Effector CD8-positive, alpha-beta T cell (primary cell): Measurements from ENCODE around the gene SGTA.

Experiments
- DNase-seq: peaks from one replicate; lab custom pipeline; 2025; lab: John Stamatoyannopoulos, UW

The SGTA gene

DNA sequence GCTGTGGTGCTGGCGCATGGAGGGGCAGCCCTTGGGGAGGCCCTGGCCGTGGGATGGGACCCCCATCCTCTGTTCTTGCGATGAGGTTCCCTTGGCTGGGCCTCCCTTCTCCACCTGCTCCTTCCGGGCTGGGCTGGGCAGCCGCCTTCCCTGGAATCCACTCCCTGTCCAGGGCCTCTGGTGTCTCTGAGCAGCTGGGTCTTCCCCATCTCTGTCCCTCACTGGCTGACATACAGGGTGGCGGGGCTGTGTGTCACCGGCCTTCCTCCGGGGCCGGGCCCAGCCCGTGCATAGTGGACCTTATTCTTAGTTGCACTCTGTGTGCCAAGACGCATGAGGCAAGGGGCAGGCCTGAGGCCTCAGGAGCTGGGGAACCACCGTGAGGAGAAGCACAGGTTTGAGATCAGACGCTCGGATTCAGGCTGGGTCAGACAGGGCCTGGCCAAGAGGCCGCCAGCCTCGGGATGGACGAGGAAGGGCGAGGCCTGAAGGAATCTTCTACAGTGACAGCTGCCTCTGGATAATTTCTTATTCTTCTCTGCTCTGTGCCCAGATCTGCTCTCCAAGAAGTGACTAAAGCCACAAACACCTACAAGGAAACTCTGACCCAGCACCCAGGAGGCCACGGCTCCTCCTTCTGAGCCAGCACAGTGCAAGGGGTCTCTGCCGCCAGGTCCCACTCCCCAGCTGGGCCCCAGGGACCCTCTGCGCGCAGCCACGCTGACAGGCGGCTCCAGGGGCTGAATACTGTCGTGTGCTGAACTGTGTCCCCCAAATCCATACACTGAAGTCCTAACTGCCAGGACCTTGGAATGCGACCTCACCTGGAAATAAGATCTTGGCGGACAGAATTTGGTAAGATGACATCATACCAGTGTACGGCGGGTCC, 11.0 kb downstream of the SGTA start:
- DNase-seq = no peak

DNA sequence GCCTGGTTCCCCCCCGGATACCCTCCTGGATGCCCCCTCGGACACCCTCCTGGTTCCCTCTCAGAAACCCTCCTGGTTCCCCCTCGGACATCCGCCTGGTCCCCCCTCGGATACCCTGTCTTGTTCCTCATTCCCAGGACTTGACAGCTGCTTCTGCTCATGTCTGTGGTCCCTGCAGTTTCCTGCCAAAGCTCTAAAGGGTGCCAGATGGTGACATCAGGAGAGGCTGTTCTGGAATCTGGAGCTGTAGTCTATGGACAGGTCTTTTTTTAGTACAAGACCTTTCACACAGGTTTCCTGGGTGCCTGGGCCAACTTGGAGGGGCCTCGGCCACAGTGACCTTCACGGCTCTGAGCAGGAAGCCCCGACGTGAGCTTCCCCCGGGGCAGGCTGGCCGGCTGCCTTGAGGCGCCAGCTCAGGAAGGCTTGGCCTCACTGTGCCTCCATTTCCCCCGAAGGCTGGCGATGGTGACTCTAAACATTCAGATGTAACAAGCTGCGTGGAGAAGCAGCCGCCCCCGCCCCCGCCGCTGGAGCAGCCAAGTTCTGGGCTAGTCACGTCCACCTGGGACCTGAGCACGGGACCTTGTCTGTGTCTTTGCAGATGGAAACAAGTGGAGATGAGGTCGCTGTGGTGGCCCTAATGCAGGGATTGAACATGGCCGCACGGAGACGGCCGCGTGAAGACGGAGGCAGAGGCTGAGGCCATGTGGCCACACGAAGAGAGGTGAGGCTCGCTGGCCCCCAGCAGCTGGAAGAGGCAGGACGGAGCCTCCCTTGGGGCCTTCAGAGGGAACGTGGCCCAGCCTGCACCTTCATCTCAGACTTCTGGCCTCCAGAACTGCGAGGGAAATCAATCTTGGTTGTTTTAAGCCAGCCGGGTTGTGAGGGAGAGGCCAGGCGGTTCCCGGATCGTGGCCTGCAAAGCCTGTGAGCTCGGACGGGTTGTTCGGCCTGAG, 12.7 kb downstream of the SGTA start:
- no peak for DNase-seq

DNA sequence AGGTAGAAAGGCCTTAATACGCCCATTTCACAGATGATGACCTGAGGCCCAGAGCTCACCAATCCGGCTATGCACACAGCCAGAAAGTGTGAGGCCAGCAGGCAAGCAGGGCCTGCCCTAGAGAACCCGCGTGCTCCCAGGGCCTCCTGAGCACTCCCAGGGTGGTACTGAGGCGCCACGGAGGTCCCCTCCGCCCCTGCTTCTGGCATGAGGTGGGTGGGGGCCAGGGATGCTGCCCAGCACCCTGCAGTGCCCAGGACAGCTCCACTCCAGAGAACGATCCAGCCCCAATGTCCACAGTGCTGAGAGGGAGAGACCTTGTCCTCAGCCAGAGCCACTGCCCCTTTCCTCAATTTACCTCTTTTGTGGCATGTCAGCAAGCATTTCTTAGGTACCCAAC, 13.9 kb downstream of the SGTA start:
- no peak for DNase-seq

DNA sequence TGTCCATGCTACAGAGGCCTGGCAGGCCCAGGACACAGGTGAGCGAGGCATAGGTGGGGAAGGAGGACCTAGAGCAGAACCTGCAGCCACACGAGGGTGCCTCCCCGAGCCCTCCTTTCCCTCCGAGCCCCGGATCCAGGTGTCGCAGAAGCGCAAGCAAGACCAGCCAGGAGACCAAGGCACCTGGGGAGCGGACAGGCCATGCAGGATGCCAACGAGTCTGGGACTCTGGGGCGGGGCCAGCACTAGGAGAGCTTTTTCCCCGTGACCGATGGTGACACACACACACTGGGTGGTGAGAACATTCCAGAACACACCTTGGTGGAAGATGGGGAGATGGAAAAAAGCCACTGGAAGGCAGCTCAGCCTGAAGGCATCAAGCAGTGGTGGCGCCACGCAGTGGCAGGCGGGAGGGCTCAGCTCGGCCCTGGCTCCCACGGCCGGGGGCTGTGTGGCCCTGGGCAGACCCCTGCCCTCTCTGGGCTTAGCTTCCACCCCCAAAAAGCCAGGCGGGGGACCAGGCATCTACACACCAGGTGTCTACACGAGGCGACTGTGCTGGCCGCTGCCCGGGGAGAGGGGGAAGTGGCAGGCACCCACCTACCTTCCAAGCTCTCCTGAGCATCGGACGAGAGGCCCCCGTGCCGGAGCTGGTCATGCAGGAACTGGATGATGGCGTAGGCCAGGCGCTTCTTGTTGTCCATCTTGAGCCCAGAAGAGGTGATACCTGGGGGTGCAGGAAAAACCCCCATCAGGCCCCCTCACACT, 14.5 kb downstream of the SGTA start:
- no peak for DNase-seq

DNA sequence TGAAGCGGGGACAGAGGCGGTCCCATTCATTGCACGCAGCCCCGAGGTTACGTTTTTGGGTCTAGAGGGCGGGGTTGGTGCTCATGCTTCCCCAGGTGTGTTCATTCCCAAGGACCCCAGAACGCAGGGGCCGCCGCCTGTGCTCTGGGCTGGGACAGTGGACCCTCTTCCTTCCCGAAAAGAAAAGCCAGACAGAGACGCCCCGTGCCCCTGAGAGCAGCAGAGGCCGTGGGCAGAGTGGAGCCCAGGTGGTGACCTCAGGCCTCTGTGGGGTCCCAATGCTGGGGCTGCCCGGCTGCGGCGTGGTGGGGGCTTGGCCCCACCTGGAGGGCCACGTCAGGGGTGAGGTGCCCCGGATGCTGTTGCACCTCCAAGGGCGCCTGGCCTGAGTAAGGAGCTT, 15.4 kb downstream of the SGTA start:
- DNase-seq = no peak

DNA sequence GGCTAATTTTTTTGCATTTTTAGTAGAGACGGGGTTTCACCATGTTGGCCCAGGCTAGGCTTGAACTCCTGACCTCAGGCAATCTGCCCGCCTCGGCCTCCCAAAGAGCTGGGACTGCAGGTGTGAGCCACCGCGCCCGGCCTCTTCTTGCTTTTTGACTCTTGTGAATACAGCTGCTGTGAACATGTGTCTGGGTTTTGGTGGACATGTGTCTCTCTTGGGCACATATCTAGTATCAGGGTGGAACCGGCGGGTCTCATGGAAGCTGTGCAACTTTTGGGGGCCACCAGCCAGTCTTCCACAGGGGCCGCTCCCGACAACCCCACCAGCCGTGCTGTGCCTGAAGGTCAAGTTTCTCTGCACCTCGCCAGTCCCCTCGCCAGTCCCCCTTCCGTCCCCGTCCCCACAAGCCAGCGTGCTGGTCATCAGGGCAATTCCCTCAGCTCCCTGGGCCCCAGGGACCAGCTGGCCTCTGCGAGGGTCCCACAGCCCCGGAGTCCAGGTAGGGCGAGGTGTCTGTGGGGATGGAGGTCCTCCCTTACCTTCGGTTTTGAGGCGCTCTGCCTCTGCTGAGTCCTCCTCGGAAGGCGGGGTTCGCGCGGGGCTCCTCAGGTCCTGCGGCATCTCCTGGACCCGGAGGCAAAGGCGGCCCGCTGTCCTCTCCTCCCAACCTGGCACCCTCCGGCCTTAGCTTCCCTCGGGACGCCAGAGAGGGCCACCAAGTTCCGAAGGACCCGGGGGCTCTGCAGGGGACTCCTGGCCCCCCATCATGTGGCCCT, 16.3 kb downstream of the SGTA start:
- DNase-seq = no peak

DNA sequence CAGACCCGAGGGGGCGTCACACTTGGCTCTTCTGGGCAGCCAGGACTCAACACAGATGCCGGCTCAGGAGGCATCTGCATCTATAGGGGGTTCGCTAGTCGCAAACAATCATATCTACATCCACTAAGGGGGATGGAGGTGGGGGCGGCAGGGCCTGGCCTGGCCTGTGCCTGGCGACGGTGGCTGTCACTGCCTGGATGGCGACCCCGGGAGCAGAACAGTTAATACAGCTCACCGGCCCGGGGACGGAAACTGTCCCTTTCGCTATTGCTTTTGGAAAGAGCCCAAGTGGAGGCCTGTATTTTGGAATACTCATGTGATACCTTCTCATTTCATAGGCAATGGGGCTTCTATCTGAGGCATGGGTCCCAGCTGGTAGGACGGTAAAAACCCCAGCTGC, 17.7 kb downstream of the SGTA start:
- DNase-seq = no peak

DNA sequence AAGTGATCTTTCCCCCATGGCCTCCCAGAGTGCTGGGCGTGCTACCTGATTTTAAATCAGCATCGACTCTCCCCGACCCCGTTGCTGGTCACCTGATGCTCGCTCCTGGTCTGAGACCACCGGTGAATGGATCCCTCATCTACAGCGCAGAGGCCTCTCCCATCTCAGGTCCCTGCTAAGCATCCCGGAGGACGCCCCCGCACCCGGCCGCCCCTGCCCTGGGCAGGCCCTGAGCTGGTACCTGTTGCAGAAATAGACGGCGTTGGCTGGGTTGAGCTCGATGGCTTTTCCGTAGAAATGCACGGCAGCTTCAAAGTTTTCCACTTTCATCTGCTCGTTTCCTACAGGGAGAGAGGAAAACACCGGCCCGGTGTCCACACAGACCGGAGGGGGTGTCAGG, 18.1 kb downstream of the SGTA start:
- no peak for DNase-seq

DNA sequence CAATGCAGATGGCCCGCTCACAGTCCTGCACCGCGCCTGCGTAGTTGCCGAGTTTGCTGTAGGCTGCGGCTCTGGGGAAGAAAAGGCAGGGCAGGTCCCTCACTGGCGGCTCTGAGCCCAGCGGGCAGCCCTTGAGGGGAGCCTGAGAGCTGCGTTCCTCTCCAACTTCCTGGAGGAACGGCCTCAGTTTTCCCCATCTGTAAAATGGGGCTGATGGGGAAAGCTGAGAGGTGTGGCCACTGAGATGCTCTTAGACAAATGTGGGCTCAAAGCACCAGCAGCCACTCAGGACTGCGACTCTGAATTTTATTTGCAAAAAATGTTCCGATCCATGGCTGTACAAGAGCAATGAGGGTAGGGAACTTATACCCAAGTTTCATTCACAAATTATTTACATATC, 19.4 kb downstream of the SGTA start:
- DNase-seq = no peak

DNA sequence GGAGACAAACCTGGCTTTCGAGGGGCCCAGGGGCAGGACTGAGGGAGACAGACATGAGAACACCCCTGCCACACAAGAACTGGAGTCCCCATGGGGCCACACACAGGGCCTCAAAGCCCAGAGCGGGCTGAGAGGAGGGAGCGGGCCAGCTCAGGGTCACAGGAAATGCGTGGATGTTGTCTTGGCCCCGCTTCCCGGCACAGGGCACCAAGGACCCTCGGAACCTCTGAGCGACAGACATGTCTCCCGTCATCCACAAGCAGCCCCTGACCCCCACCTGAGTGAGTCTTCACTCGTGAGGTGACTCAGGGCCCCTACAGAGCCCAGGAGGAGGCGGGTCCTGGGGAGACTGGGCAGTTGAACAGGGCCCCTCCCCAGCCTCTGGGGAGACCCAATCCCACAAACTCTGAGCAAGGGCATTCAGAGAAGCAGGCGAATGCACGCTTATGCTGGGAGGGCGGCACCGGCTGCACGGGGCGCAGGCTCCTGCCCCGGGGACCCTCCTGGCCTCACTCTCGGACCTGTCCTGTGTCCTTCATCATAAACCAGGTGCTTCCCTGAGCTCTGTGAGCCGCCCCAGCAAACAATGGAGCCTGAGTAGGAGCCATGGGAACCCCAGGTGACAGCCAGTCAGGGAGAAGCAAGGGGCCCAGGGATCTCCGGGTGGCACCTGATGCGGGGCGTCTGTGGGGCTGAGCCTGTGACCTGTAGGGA, 20.1 kb downstream of the SGTA start:
- DNase-seq = no peak

DNA sequence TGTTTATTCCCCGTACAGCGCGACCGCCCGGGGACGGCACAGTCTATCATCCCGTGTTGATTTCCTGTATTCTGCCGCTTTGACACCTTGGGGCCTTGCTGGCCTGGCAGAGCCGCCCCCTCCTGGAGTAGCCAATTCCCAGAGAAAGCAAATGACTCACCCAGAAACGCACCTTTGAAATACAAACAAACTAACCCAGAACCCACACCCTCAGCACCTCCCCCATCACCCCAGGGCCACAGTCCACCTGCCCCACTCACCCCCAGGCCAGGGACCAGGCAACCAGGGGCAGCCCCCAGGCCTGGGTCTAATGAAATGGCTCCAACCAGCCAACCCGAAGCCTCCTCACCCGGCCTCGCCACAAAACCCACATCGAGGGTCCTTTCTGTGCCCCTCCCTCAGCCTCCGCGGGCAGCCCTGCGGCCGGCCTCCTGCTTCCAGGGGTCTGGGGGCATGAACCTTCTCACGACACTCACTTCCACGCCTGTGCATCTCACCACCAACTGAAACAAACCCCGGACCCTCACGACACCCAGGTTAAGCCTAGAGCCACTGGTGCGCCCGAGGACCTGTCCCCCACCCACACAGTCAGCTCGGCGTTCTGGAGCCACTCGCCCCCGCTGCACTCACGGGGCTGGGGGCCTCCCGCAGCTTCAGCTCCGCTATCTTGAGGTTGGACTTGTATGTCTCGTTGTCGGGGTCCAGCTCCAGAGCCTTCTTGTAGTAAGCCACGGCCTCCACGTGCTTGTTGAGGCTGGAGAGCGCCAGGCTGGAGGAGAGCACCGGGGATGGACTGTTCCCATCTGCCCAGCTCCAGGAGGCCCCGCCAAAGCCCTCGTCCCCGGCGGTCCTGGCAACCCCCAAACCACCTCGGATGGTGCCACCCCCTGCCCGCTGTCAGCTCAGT, 20.9 kb downstream of the SGTA start:
- DNase-seq = no peak

DNA sequence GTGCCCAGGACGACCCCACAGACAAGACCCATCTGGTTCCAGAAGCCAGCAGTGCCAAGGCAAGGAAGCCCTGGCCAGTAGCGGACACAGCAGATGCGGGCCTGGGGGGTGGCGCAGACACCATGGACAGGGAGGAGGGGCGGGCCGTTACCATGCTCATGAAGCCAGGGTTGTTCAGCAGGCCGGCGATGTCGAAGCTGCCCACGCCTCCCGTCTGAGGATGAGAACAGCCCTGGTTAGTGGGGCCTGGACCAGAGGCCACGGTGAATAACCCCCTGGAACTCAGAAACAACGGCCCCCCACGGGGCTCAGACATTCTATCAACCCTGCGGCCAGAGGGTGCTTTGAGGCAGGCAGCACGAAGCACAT, 21.8 kb downstream of the SGTA start:
- no peak for DNase-seq

DNA sequence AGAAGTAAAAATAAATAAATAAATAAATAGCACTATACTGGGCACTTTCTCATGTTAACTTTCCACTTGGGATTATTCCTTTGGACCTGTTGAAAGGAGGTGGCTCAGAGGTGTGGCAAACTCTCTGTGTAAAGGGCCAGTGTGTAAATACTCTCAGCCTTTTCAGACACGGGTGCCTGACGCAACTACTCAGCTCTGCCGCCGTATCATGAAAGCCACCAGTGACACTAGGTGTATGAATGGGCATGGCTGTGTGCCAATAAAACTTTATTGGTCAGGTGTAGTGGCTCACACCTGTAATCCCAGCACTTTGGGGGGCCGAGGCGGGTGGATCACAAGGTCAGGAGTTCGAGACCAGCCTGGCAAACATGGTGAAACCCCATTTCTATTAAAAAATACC, 23.1 kb downstream of the SGTA start:
- no peak for DNase-seq

DNA sequence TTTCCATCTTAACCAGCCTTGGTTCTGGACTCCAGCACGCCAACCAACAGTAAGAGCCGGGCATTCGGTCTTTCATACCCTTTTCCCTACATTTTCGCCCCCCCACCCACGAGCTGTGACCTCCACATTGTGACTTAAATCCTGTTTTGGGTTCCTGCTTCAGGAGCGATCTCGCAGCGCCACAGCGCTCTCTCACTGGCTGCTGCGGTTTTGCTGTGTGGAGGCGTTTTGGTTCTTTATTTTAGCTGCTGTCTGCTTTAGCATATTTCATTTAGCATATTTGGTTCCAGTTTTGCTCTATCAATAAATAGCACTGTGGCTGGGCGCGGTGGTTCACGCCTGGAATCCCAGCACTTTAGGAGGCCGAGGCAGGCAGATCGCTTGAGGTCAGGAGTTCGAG, 23.7 kb downstream of the SGTA start:
- DNase-seq = no peak

DNA sequence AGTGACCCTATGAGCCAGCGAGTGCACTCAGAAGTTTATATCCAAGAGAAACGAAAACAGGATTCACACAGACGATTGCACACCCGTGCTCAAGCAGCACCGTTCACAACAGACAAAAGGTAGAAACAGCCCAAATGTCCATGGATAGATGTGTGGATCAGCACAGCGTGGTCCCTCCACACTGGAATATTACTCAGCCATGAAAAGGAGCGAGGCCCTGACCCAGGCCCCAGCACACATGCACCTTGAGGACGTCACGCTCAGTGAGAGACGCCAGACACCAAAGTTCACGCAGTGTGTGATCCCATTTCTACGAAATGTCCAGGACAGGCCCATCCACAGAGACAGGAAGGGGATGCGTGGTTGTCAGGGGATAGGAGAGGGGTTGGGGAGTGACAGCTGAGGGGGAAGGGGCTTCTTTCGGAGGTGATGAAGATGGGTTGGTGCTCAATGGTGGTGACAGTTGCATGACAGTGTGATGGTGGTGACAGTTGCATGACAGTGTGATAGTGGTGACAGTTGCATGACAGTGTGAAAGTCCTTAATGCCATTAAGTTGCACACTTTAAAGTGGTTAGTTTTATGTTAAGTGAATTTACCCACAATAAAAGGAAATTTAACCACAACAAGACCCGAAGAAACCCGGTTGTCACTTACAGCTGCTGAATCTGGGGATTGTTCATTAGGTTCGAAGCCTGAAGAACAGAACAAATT, 24.3 kb downstream of the SGTA start:
- DNase-seq = no peak

DNA sequence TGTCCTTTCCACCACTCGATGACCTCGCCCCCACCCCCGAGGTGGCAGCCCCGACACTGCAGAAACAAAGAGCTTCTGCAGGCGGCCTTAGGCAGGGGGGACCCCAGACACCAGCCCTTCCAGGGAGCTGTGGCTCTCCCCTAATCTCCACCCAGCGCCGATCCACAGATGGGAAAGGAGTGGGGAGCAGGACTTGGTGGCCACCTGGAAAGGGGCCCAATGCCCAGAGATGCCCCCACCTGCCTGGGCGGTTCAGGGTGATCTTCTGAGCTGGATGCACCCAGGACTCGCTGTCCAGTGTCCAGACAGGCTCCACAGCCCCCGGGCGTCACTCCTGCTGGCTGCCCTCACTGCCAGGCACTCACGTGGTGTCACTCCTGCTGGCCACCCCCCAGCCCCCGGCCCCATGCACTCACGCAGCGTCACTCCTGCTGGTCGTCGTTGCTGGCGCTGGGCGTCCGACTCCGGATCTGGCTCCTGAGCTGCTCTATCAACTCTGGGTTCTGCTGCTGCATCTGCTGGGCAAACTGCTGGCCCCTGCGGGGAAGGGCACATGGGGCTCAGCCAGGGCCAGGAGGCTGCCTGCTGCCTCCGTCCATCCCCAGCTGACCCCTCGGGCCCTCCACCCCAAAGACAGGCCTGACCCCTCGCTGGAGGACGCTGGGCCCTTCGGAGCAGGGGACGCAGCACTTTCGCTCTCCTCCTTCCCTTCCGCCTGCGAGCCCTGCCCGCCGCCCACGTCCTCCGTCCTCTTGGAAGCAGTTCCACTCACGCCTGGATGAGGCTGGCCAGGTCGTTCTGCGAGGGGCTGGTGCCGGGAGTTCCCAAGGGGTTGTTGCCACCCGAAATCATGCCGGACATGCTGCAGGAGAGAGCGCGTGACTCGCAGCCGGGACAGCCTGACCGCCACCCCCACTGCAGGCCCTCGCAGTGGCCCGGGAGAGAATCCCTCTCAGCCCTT, 25.9 kb downstream of the SGTA start:
- DNase-seq = no peak

DNA sequence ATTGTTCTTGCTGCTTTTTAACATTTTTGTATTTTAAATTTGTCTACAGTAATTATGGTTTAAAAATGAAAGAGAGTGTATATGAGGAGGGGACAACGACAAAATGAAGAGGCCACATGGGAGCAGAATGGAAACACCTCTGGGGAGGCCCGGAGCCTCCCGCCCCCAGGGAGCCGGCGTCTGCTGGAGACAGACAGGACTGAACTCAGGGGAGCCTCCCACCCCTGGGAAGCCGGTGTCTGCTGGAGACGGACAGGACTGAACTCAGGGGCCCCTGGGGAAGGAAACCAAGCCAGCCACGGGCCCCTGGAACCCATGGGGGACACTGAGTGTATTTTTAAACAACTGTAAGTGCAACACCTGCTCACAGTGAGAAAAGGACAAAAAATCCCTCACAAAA, 26.6 kb downstream of the SGTA start:
- DNase-seq = no peak

DNA sequence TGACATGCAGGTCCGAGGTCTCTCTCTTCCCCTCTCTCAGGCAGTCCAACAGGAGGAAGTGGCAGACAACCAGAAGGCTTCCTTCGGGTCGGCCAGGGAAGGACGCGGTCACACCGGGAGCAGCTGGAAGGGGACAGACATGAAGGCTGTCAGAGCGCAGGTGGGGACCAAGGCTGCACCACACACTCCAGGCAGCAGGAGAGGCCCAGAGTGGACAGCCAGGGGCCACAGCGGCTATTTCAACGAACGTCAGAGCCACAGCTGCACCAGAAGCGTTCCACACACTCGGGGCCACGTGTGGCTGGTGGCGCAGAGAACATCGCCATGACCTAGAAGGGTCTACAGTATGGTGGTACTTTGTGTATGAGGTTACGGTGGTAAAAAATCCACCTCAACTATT, 27.3 kb downstream of the SGTA start:
- no peak for DNase-seq
